ENCODE data around the gene MSI2.

The MSI2 gene

GRCh38 chr17:57384219-57384618, 127.9 kb downstream of the MSI2 start:
- DNase-seq (ENCODE audit: low read depth) = no peak
- TF ChIP-seq CTCF (IDR thresholded peaks at IDR 0.05; ENCODE audit: insufficient read depth, low read depth, low read length, missing control alignments) = no peak
- no peak overlapping the region for H3K4me3 ChIP-seq (ENCODE audit: low read depth, low read length)

- no peak for DNase-seq (ENCODE audit: low read depth)
- H3K4me3 ChIP-seq (ENCODE audit: low read depth, low read length) = no peak overlapping the region
- TF ChIP-seq CTCF (IDR thresholded peaks at IDR 0.05; ENCODE audit: insufficient read depth, low read depth, low read length, missing control alignments) = no peak
Measured at GRCh38 chr17:57385975-57386374, 129.7 kb downstream of the MSI2 start.

GRCh38 chr17:57387575-57387974, 131.3 kb downstream of the MSI2 start:
- DNase-seq (ENCODE audit: low read depth) = no peak
- TF ChIP-seq CTCF (IDR thresholded peaks at IDR 0.05; ENCODE audit: insufficient read depth, low read depth, low read length, missing control alignments) = no peak
- H3K4me3 ChIP-seq (ENCODE audit: low read depth, low read length) = no peak overlapping the region

- DNase-seq (ENCODE audit: low read depth) = no peak
- no peak overlapping the region for H3K4me3 ChIP-seq (ENCODE audit: low read depth, low read length)
- no peak for TF ChIP-seq CTCF (IDR thresholded peaks at IDR 0.05; ENCODE audit: insufficient read depth, low read depth, low read length, missing control alignments)
Measured at GRCh38 chr17:57388131-57388725, 131.9 kb downstream of the MSI2 start.

DNA sequence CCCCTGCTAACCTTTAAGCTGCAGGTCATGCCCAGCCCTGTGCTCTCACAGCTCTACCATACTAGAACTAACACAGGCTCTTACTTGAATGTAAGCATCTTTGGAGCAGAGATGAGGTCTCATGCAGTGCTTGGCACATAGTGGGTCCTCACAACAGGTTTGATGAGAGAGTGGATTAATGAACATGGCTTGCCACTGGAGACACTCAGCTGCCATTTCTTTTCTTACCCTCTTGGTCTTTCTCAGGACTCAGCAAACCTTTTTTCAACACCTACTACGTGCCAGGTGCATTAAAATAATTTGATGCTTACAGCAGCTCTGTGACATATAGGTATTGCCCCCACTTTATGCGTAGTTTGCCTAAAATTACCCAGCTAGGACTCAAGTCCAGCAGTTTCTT, 133.2 kb downstream of the MSI2 start:
- DNase-seq (ENCODE audit: low read depth) = no peak
- H3K4me3 ChIP-seq (ENCODE audit: low read depth, low read length) = no peak overlapping the region
- no peak for TF ChIP-seq CTCF (IDR thresholded peaks at IDR 0.05; ENCODE audit: insufficient read depth, low read depth, low read length, missing control alignments)

GRCh38 chr17:57391076-57391825, 134.9 kb downstream of the MSI2 start:
- H3K4me3 ChIP-seq (ENCODE audit: low read depth, low read length) = no peak overlapping the region
- DNase-seq (ENCODE audit: low read depth) = no peak
- TF ChIP-seq CTCF (IDR thresholded peaks at IDR 0.05; ENCODE audit: insufficient read depth, low read depth, low read length, missing control alignments) = no peak
